ENCODE measurements around the gene SHISA5. TPM values are rescaled to one million over a fixed set of nuclear protein-coding genes. Genes with fewer than 3 reads are reported as not detected.
"Not testable (repeated sequence)": the region's sequence is repeated elsewhere in the genome, so short reads cannot be mapped to it uniquely, and the experiment has no call there.

The SHISA5 gene
- total and polyA plus RNA-seq, 2 of the 4 experiments (the other 2 are of a cell fraction): 82.3 to 162 TPM

- peaks cover 13% of the 10 kb centered on the region for H3K4me1 ChIP-seq (ENCODE audit: control insufficient read depth, insufficient read depth, low read length)
- no CpG with 5 or more reads among the region's 7 CpGs for WGBS, 2 experiments (ENCODE audit: extremely low coverage in 2 of 2, insufficient read length in 1 of 2)
- H2BK5ac ChIP-seq (ENCODE audit: low read depth, low read length, poor library complexity, severe bottlenecking); H3K9ac ChIP-seq (ENCODE audit: low read depth, low read length); POLR2A ChIA-PET (ENCODE audit: unreplicated experiment); H3K27me3 ChIP-seq (ENCODE audit: control insufficient read depth, insufficient read depth, low read length); H3K4ac ChIP-seq (ENCODE audit: low read depth, low read length); H3K79me1 ChIP-seq (ENCODE audit: low read depth in 1 of 2, low read length in 2 of 2); H4K8ac ChIP-seq (ENCODE audit: low read depth in 2 of 2, low read length in 2 of 2); H2AK9ac ChIP-seq (replicated peaks; ENCODE audit: low read depth, low read length, poor library complexity); H4K20me1 ChIP-seq (ENCODE audit: insufficient read depth, low read length); H2AK5ac ChIP-seq (ENCODE audit: low read depth, low read length); H3K56ac ChIP-seq (ENCODE audit: extremely low read depth, insufficient read depth, low read length); dilution Hi-C loops (cut with HindIII; ENCODE audit: low sequenced_read_pairs, unreplicated experiment); H3K18ac ChIP-seq (ENCODE audit: low read depth, low read length); CTCF ChIA-PET; DNase-seq; intact Hi-C loops (cut with micrococcal nuclease); H3K4me3 ChIP-seq (ENCODE audit: insufficient read depth, low read depth, low read length); H3K9me1 ChIP-seq (ENCODE audit: insufficient read depth, low read length); H3K14ac ChIP-seq (replicated peaks; ENCODE audit: low read depth, low read length); H3K9me3 ChIP-seq (ENCODE audit: control insufficient read depth, insufficient read depth, low read length); H4K5ac ChIP-seq (ENCODE audit: low read depth, low read length); H2BK15ac ChIP-seq (ENCODE audit: low read depth, low read length); ATAC-seq (ENCODE audit: low read depth); H2AFZ ChIP-seq (replicated peaks; ENCODE audit: low read length, poor library complexity); H3K27ac ChIP-seq (ENCODE audit: insufficient read depth, low read length); H4K91ac ChIP-seq (ENCODE audit: insufficient read depth, low read depth, low read length); H3K23ac ChIP-seq (ENCODE audit: low read depth, low read length); BruUV-seq (replicated peaks); H2BK20ac ChIP-seq (ENCODE audit: low read depth, low read length); H3K4me2 ChIP-seq (ENCODE audit: low read depth, low read length); H2BK120ac ChIP-seq (ENCODE audit: low read depth, low read length): not testable (repeated sequence)
- peaks cover 28% of the 10 kb centered on the region for H3K36me3 ChIP-seq (ENCODE audit: control insufficient read depth, insufficient read depth, low read length)
- in situ Hi-C loops (cut with MboI; ENCODE audit: low sequenced_read_pairs): loop anchor here (10.0 kb wide), 1 partner anchor 203 kb away; the partner anchor contains the start of gene CELSR3
Observed at GRCh38 chr3:48461767-48462166, 42.2 kb downstream of the SHISA5 start.
